ENCODE results near the gene CCND1.

Gene CCND1

GRCh38 chr11:69609351-69609750 is 31.6 kb upstream of the CCND1 start:
- in situ Hi-C loops (cut with MboI; ENCODE audit: low sequenced_read_pairs, unreplicated experiment): no loop called here
- DNase-seq (ENCODE audit: low spot score): no peak
- no peak for TF ChIP-seq CTCF (IDR thresholded peaks at IDR 0.05; ENCODE audit: borderline replicate concordance, control extremely low read depth, extremely low read depth, insufficient read depth, missing control alignments)

- DNase-seq (ENCODE audit: low spot score): no peak
- no peak for TF ChIP-seq CTCF (IDR thresholded peaks at IDR 0.05; ENCODE audit: borderline replicate concordance, control extremely low read depth, extremely low read depth, insufficient read depth, missing control alignments)
- in situ Hi-C loops (cut with MboI; ENCODE audit: low sequenced_read_pairs, unreplicated experiment): no loop called here
Observed at GRCh38 chr11:69611548-69612526, 29.1 kb upstream of the CCND1 start.

- in situ Hi-C loops (cut with MboI; ENCODE audit: low sequenced_read_pairs, unreplicated experiment): no loop called here
- TF ChIP-seq CTCF (IDR thresholded peaks at IDR 0.05; ENCODE audit: borderline replicate concordance, control extremely low read depth, extremely low read depth, insufficient read depth, missing control alignments): no peak
- no peak for DNase-seq (ENCODE audit: low spot score)
Observed at GRCh38 chr11:69613594-69613993, 27.4 kb upstream of the CCND1 start.

GRCh38 chr11:69614085-69614484 is 26.9 kb upstream of the CCND1 start:
- TF ChIP-seq CTCF (IDR thresholded peaks at IDR 0.05; ENCODE audit: borderline replicate concordance, control extremely low read depth, extremely low read depth, insufficient read depth, missing control alignments): no peak
- no peak for DNase-seq (ENCODE audit: low spot score)
- in situ Hi-C loops (cut with MboI; ENCODE audit: low sequenced_read_pairs, unreplicated experiment): no loop called here

GRCh38 chr11:69615545-69616278 is 25.2 kb upstream of the CCND1 start:
- DNase-seq (ENCODE audit: low spot score): no peak
- in situ Hi-C loops (cut with MboI; ENCODE audit: low sequenced_read_pairs, unreplicated experiment): no loop called here
- TF ChIP-seq CTCF (IDR thresholded peaks at IDR 0.05; ENCODE audit: borderline replicate concordance, control extremely low read depth, extremely low read depth, insufficient read depth, missing control alignments): no peak

GRCh38 chr11:69617220-69617619 is 23.7 kb upstream of the CCND1 start:
- DNase-seq (ENCODE audit: low spot score): no peak
- in situ Hi-C loops (cut with MboI; ENCODE audit: low sequenced_read_pairs, unreplicated experiment): no loop called here
- no peak for TF ChIP-seq CTCF (IDR thresholded peaks at IDR 0.05; ENCODE audit: borderline replicate concordance, control extremely low read depth, extremely low read depth, insufficient read depth, missing control alignments)
